Sigmoid colon (tissue), 7 donors: ENCODE data around the gene COX6B1. TPM values are rescaled to one million over a fixed set of nuclear protein-coding genes. Genes with fewer than 3 reads are reported as not detected.
A peak's percentile ranks its signal among the peaks of the same experiment; 100 is the strongest.

ENCODE experiments used
- DNase-seq: peaks from one replicate; pipeline ENCODE4 v3.0.0-alpha.2; 2019
- H3K27ac ChIP-seq, 4 donors: fragments of 200-600 bp; sonication (generic); one replicate each; pipeline ENCODE4 v1.5.1; 2016 to 2019; ENCODE audit warnings: mild to moderate bottlenecking in 1 of 4
- H3K27me3 ChIP-seq, 3 donors: fragments of 200-600 bp; sonication (generic); one replicate each; pipeline ENCODE4 v1.5.1; 2019; ENCODE audit warnings: mild to moderate bottlenecking in 1 of 3
- H3K36me3 ChIP-seq, 4 donors: fragments of 200-600 bp; sonication (generic); one replicate each; pipeline ENCODE4 v1.5.1; 2016 to 2019
- H3K4me1 ChIP-seq, 4 donors: fragments of 200-600 bp; sonication (generic); one replicate each; pipeline ENCODE4 v1.5.1; 2017 to 2019
- H3K4me3 ChIP-seq, 4 donors: fragments of 200-600 bp; sonication (generic); one replicate each; pipeline ENCODE4 v1.5.1; 2017 to 2019; ENCODE audit warnings: mild to moderate bottlenecking in 2 of 4, moderate library complexity in 1 of 4
- H3K9me3 ChIP-seq, 4 donors: fragments of 200-600 bp in 3 of 4; sonication (generic) in 3 of 4; one replicate each; pipeline versions ENCODE4 v1.5.1 to v1.6.1; 2013 to 2019
- CTCF ChIP-seq, 4 experiments: fragments of 450-650 bp in 3 of 4; fragments of 200-600 bp in 1 of 4; IDR thresholded peaks; one replicate each; pipeline ENCODE4 v1.5.1; 2016 to 2019; ENCODE audit warnings: antibody characterized with exemption in 4 of 4, mild to moderate bottlenecking in 3 of 4, moderate library complexity in 2 of 4
- EP300 ChIP-seq, 4 donors: sonication (generic); formaldehyde crosslinking; IDR thresholded peaks; one replicate each; pipeline ENCODE4 v1.6.1; 2017; ENCODE audit warnings: antibody characterized with exemption in 4 of 4
- POLR2A ChIP-seq, 2 donors: fragments of 450-650 bp; IDR thresholded peaks; one replicate each; pipeline ENCODE4 v1.6.1; 2016; ENCODE audit warnings: antibody characterized with exemption in 2 of 2, mild to moderate bottlenecking in 2 of 2, moderate library complexity in 2 of 2
- POLR2AphosphoS5 ChIP-seq, 4 donors: sonication (generic); formaldehyde crosslinking; IDR thresholded peaks; one replicate each; pipeline ENCODE4 v1.6.1; 2017; ENCODE audit warnings: antibody characterized with exemption in 4 of 4
- WGBS, 2 donors: extraction: QIAGEN DNeasy Blood & Tissue Kit; methylation state at CpG; one replicate each; pipeline ENCODE4 v1.1.7; 2013; 5-methylcytosine and 5-hydroxymethylcytosine counted together
- intact Hi-C: fragments of 100-400 bp; cut with DNase I; formaldehyde crosslinking; loops from one replicate; pipeline ENCODE4 v1.15.1; 2023
- polyA plus RNA-seq, 3 donors: library from polyadenylated mRNA; stranded (reverse); fragments of 200-250 nt; gene quantifications; one replicate each; pipeline ENCODE4 v1.2.3, GENCODE V29; 2013
- total RNA-seq, 4 donors: library from RNA; depleted of rRNA; stranded (reverse); fragments of >200 nt; gene quantifications; one replicate each; pipeline ENCODE4 v1.1.0, GENCODE V29; 2016
- donor health status: healthy with polysubstance abuse.
- donor health status: Bipolar disorder and iron deficiency.
- donor health status: healthy.

COX6B1 gene
- total and polyA plus RNA-seq, 7 donors: 593 to 1,718 (median 780) TPM

- peaks cover 0 to 12% (median 12%) of the 10 kb centered on the region in 4 donors for H3K4me1 ChIP-seq
- TF ChIP-seq EP300 (IDR thresholded peaks at IDR 0.05) (no peak), POLR2AphosphoS5 (IDR thresholded peaks at IDR 0.05) (no peak), CTCF (IDR thresholded peaks at IDR 0.05) (no peak), POLR2A (IDR thresholded peaks at IDR 0.05) (no peak)
- H3K27me3 ChIP-seq: peaks cover 0 to 20% (median 0%) of the 10 kb centered on the region in 3 donors
- H3K4me3 ChIP-seq: peak overlapping the region in 1 of 4 donors; percentile 55
- H3K36me3 ChIP-seq: no peaks in the 10 kb centered on the region
- intact Hi-C loops: loop anchor here (2.0 to 5.0 kb wide), 2 partner anchors 13 to 61 kb away; partner anchors contain the start of gene ETV2
- H3K9me3 ChIP-seq: no peaks in the 10 kb centered on the region
- WGBS, 2 donors: 33 to 51% methylated on average over 9 of the region's 9 CpGs
- no peak for DNase-seq
- H3K27ac ChIP-seq: no peak overlapping the region
Observed at GRCh38 chr19:35703343-35703742, 55.2 kb downstream of the COX6B1 start.

GRCh38 chr19:35704218-35704617, 56.1 kb downstream of the COX6B1 start, which contains the start of gene ZBTB32:
ZBTB32 (plus strand) TSS chr19:35704558; CDS start chr19:35714627, 10,069 bp downstream.
- H3K27me3 ChIP-seq: peaks cover 0 to 20% (median 0%) of the 10 kb centered on the region in 3 donors
- peaks cover 0 to 12% (median 12%) of the 10 kb centered on the region in 4 donors for H3K4me1 ChIP-seq
- H3K27ac ChIP-seq: no peak within 1 kb of the TSS
- no peak within 1 kb of the TSS for H3K4me3 ChIP-seq
- H3K9me3 ChIP-seq: no peaks in the 10 kb centered on the region
- intact Hi-C loops: loop anchor here (5.0 kb wide), 1 partner anchor 62 kb away; the partner anchor contains the start of gene ETV2
- TF ChIP-seq EP300 (IDR thresholded peaks at IDR 0.05) (no peak), POLR2A (IDR thresholded peaks at IDR 0.05) (no peak), CTCF (IDR thresholded peaks at IDR 0.05) (no peak), POLR2AphosphoS5 (IDR thresholded peaks at IDR 0.05) (no peak)
- WGBS, 2 donors: 34 to 37% methylated on average over 24 of the region's 24 CpGs
- DNase-seq: no peak
- no peaks in the 10 kb centered on the region for H3K36me3 ChIP-seq

Other genes starting within 250 kb of the COX6B1 start
- under 1 TPM in 1 of 4 donors, not detected in 3; 0.81 TPM for gene FFAR2, start 200.1 kb upstream of the COX6B1 start, total RNA-seq
- gene FFAR2, start 200.1 kb upstream of the COX6B1 start, polyA plus RNA-seq: under 1 TPM in 2 of 3 donors, not detected in 1; 0.69 to 0.92 TPM
- not detected for gene KRTDAP, start 157.9 kb upstream of the COX6B1 start, total RNA-seq
- gene KRTDAP, start 157.9 kb upstream of the COX6B1 start, polyA plus RNA-seq: not detected
- gene DMKN, start 134.7 kb upstream of the COX6B1 start, total RNA-seq: 10 to 100 TPM in 3 of 4 donors, 1 to 10 TPM in 1; 6.1 to 39.0 (median 24.4) TPM
- gene DMKN, start 134.7 kb upstream of the COX6B1 start, polyA plus RNA-seq: 10 to 100 TPM in 1 of 3 donors, 1 to 10 TPM in 2; 5.5 to 20.6 (median 9.0) TPM
- not detected for gene SBSN, start 120.0 kb upstream of the COX6B1 start, total RNA-seq
- 1 to 10 TPM in 1 of 3 donors, under 1 TPM in 1, not detected in 1; 0.17 to 1.2 TPM for gene SBSN, start 120.0 kb upstream of the COX6B1 start, polyA plus RNA-seq
- not detected for gene GAPDHS, start 114.9 kb upstream of the COX6B1 start, total RNA-seq
- not detected for gene GAPDHS, start 114.9 kb upstream of the COX6B1 start, polyA plus RNA-seq
- 10 to 100 TPM; 60.1 to 72.5 (median 69.3) TPM for gene TMEM147, start 102.7 kb upstream of the COX6B1 start, total RNA-seq
- 100 to 1,000 TPM in 1 of 3 donors, 10 to 100 TPM in 2; 24.5 to 123 (median 46.2) TPM for gene TMEM147, start 102.7 kb upstream of the COX6B1 start, polyA plus RNA-seq
- gene ATP4A, start 84.7 kb upstream of the COX6B1 start, total RNA-seq: not detected
- under 1 TPM in 1 of 3 donors, not detected in 2; 0.10 TPM for gene ATP4A, start 84.7 kb upstream of the COX6B1 start, polyA plus RNA-seq
- not detected for gene PMIS2, start 62.1 kb upstream of the COX6B1 start, total RNA-seq
- not detected for gene PMIS2, start 62.1 kb upstream of the COX6B1 start, polyA plus RNA-seq
- gene HAUS5, start 35.6 kb upstream of the COX6B1 start, total RNA-seq: 1 to 10 TPM; 4.6 to 9.6 (median 6.1) TPM
- gene HAUS5, start 35.6 kb upstream of the COX6B1 start, polyA plus RNA-seq: 10 to 100 TPM in 1 of 3 donors, 1 to 10 TPM in 2; 1.2 to 14.8 (median 1.6) TPM
- 10 to 100 TPM; 43.5 to 61.2 (median 53.2) TPM for gene RBM42, start 19.3 kb upstream of the COX6B1 start, total RNA-seq
- 10 to 100 TPM; 51.3 to 78.3 (median 55.9) TPM for gene RBM42, start 19.3 kb upstream of the COX6B1 start, polyA plus RNA-seq
- 1 to 10 TPM in 2 of 4 donors, under 1 TPM in 1, not detected in 1; 0.55 to 2.3 (median 1.1) TPM for gene ETV2, start 6.6 kb upstream of the COX6B1 start, total RNA-seq
- 1 to 10 TPM; 2.0 to 5.4 (median 4.9) TPM for gene ETV2, start 6.6 kb upstream of the COX6B1 start, polyA plus RNA-seq
- under 1 TPM in 1 of 4 donors, not detected in 3; 0.55 TPM for gene UPK1A, start 18.2 kb downstream of the COX6B1 start, total RNA-seq
- gene UPK1A, start 18.2 kb downstream of the COX6B1 start, polyA plus RNA-seq: not detected
- gene ZBTB32, start 56.2 kb downstream of the COX6B1 start, total RNA-seq: not detected
- gene ZBTB32, start 56.2 kb downstream of the COX6B1 start, polyA plus RNA-seq: 1 to 10 TPM in 1 of 3 donors, not detected in 2; 3.1 TPM
- 10 to 100 TPM in 3 of 4 donors, 1 to 10 TPM in 1; 6.4 to 27.3 (median 15.3) TPM for gene KMT2B, start 69.7 kb downstream of the COX6B1 start, total RNA-seq
- 10 to 100 TPM in 2 of 3 donors, 1 to 10 TPM in 1; 7.4 to 32.2 (median 12.0) TPM for gene KMT2B, start 69.7 kb downstream of the COX6B1 start, polyA plus RNA-seq
- gene IGFLR1, start 94.1 kb downstream of the COX6B1 start, total RNA-seq: 10 to 100 TPM in 2 of 4 donors, 1 to 10 TPM in 2; 2.5 to 12.2 (median 8.6) TPM
- gene IGFLR1, start 94.1 kb downstream of the COX6B1 start, polyA plus RNA-seq: 10 to 100 TPM in 1 of 3 donors, 1 to 10 TPM in 2; 3.7 to 25.0 (median 9.0) TPM
- gene U2AF1L4, start 97.1 kb downstream of the COX6B1 start, total RNA-seq: 10 to 100 TPM; 16.3 to 53.5 (median 27.9) TPM
- 10 to 100 TPM; 12.7 to 23.4 (median 16.0) TPM for gene U2AF1L4, start 97.1 kb downstream of the COX6B1 start, polyA plus RNA-seq
- gene PSENEN, start 97.3 kb downstream of the COX6B1 start, total RNA-seq: 10 to 100 TPM; 27.8 to 44.9 (median 36.6) TPM
- 10 to 100 TPM; 48.0 to 72.3 (median 59.4) TPM for gene PSENEN, start 97.3 kb downstream of the COX6B1 start, polyA plus RNA-seq
- 10 to 100 TPM; 12.5 to 19.1 (median 15.9) TPM for gene LIN37, start 100.3 kb downstream of the COX6B1 start, total RNA-seq
- gene LIN37, start 100.3 kb downstream of the COX6B1 start, polyA plus RNA-seq: 10 to 100 TPM in 2 of 3 donors, 1 to 10 TPM in 1; 8.4 to 13.6 (median 11.3) TPM
- gene HSPB6, start 108.7 kb downstream of the COX6B1 start, total RNA-seq: 100 to 1,000 TPM in 3 of 4 donors, 10 to 100 TPM in 1; 59.4 to 275 (median 154) TPM
- 10 to 100 TPM in 2 of 3 donors, 1 to 10 TPM in 1; 4.4 to 36.6 (median 35.9) TPM for gene HSPB6, start 108.7 kb downstream of the COX6B1 start, polyA plus RNA-seq
- gene PROSER3, start 109.9 kb downstream of the COX6B1 start, total RNA-seq: 1 to 10 TPM; 2.9 to 6.1 (median 5.2) TPM
- gene PROSER3, start 109.9 kb downstream of the COX6B1 start, polyA plus RNA-seq: 10 to 100 TPM in 1 of 3 donors, 1 to 10 TPM in 2; 2.4 to 16.5 (median 3.5) TPM
- 10 to 100 TPM in 2 of 4 donors, 1 to 10 TPM in 2; 4.4 to 11.9 (median 8.5) TPM for gene ARHGAP33, start 127.2 kb downstream of the COX6B1 start, total RNA-seq
- gene ARHGAP33, start 127.2 kb downstream of the COX6B1 start, polyA plus RNA-seq: 10 to 100 TPM in 1 of 3 donors, 1 to 10 TPM in 1, under 1 TPM in 1; 0.60 to 10.6 (median 1.2) TPM
- gene PRODH2, start 164.5 kb downstream of the COX6B1 start, total RNA-seq: not detected
- gene PRODH2, start 164.5 kb downstream of the COX6B1 start, polyA plus RNA-seq: not detected
- gene NPHS1, start 204.2 kb downstream of the COX6B1 start, total RNA-seq: not detected
- under 1 TPM in 2 of 3 donors, not detected in 1; under 0.01 to 0.35 TPM for gene NPHS1, start 204.2 kb downstream of the COX6B1 start, polyA plus RNA-seq
- gene KIRREL2, start 208.6 kb downstream of the COX6B1 start, total RNA-seq: under 1 TPM in 1 of 4 donors, not detected in 3; 0.16 TPM
- gene KIRREL2, start 208.6 kb downstream of the COX6B1 start, polyA plus RNA-seq: under 1 TPM in 2 of 3 donors, not detected in 1; under 0.01 to 0.34 TPM
- gene APLP1, start 220.3 kb downstream of the COX6B1 start, total RNA-seq: 10 to 100 TPM in 1 of 4 donors, 1 to 10 TPM in 3; 3.6 to 11.3 (median 7.0) TPM
- 1 to 10 TPM in 1 of 3 donors, not detected in 2; 4.4 TPM for gene APLP1, start 220.3 kb downstream of the COX6B1 start, polyA plus RNA-seq